Right atrium auricular region (tissue), 2 donors: ENCODE results near the gene P2RY6. TPM values are rescaled to one million over a fixed set of nuclear protein-coding genes. Genes with fewer than 3 reads are reported as not detected.

Experiments
- DNase-seq: peaks from one replicate; pipeline ENCODE4 v3.0.0-alpha.2; 2019; ENCODE audit warnings: low spot score
- H3K27ac ChIP-seq, 2 donors: fragments of 200-600 bp; sonication (generic); 1 replicate in 1 of 2; 2 replicates in 1 of 2; pipeline ENCODE4 v1.5.1; 2016 to 2019
- H3K27me3 ChIP-seq, 2 donors: fragments of 200-600 bp; sonication (generic); one replicate each; pipeline versions ENCODE4 v1.5.1 to v1.6.0; 2017 to 2019
- H3K36me3 ChIP-seq: fragments of 200-600 bp; sonication (generic); one replicate; pipeline ENCODE4 v1.5.1; 2016
- H3K4me1 ChIP-seq, 2 donors: fragments of 200-600 bp; sonication (generic); one replicate each; pipeline versions ENCODE4 v1.5.1 to v1.6.0; 2017 to 2019
- H3K4me3 ChIP-seq, 2 donors: fragments of 200-600 bp; sonication (generic); 1 replicate in 1 of 2; 2 replicates in 1 of 2; pipeline ENCODE4 v1.5.1; 2017 to 2019; ENCODE audit warnings: mild to moderate bottlenecking in 1 of 2, moderate library complexity in 1 of 2
- H3K9me3 ChIP-seq, 2 donors: fragments of 200-600 bp; sonication (generic); one replicate each; pipeline ENCODE4 v1.5.1; 2019
- total RNA-seq, 2 donors: library from RNA; depleted of rRNA; stranded (reverse); fragments of >200 nt; gene quantifications; one replicate each; pipeline ENCODE4 v1.1.0, GENCODE V29; 2016
- TF ChIP-seq, protein P1 (sequence below), 2 donors: fragments of 200-600 bp; sonication (generic); IDR thresholded peaks; one replicate each; pipeline ENCODE4 v1.5.1; 2019; ENCODE audit warnings: antibody characterized with exemption in 2 of 2

Gene P2RY6
- total RNA-seq, 2 donors from 2014 or later = 0.19 to 1.9 TPM

DNA sequence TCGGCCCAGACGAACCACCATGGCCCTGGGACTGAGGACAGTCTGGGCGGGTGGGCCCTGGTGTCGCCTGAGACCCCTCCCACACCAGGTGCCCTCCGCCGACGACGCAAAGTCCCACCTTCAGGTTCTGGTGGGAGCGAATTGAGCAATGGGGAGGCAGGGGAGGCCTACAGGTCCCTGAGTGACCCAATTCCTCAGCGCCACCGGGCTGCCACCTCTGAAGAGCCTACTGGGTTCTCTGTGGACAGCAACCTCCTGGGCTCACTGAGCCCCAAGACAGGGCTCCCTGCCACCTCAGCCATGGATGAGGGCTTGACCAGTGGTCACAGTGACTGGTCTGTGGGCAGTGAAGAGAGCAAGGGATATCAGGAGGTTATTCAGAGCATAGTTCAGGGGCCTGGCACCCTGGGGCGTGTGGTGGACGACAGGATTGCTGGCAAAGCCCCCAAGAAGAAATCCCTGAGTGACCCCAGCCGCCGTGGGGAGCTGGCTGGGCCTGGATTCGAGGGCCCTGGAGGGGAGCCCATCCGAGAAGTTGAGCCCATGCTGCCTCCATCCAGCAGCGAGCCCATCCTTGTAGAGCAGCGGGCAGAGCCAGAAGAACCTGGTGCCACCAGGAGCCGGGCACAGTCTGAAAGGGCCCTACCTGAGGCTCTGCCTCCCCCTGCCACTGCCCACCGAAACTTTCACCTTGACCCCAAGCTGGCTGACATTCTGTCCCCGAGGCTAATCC is 38.7 kb downstream of the P2RY6 start:
- H3K27ac ChIP-seq = peak overlapping the region; percentile 95 to 98
- H3K4me3 ChIP-seq = peak overlapping the region; percentile 60 to 72
- no peaks in the 10 kb centered on the region for H3K9me3 ChIP-seq
- H3K36me3 ChIP-seq = peaks cover 5% of the 10 kb centered on the region
- no peaks in the 10 kb centered on the region for H3K27me3 ChIP-seq
- no peak for DNase-seq
- TF ChIP-seq, protein P1, sequence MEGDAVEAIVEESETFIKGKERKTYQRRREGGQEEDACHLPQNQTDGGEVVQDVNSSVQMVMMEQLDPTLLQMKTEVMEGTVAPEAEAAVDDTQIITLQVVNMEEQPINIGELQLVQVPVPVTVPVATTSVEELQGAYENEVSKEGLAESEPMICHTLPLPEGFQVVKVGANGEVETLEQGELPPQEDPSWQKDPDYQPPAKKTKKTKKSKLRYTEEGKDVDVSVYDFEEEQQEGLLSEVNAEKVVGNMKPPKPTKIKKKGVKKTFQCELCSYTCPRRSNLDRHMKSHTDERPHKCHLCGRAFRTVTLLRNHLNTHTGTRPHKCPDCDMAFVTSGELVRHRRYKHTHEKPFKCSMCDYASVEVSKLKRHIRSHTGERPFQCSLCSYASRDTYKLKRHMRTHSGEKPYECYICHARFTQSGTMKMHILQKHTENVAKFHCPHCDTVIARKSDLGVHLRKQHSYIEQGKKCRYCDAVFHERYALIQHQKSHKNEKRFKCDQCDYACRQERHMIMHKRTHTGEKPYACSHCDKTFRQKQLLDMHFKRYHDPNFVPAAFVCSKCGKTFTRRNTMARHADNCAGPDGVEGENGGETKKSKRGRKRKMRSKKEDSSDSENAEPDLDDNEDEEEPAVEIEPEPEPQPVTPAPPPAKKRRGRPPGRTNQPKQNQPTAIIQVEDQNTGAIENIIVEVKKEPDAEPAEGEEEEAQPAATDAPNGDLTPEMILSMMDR (IDR thresholded peaks at IDR 0.05) = no peak
- peaks cover 0 to 72% of the 10 kb centered on the region in 2 donors for H3K4me1 ChIP-seq

DNA sequence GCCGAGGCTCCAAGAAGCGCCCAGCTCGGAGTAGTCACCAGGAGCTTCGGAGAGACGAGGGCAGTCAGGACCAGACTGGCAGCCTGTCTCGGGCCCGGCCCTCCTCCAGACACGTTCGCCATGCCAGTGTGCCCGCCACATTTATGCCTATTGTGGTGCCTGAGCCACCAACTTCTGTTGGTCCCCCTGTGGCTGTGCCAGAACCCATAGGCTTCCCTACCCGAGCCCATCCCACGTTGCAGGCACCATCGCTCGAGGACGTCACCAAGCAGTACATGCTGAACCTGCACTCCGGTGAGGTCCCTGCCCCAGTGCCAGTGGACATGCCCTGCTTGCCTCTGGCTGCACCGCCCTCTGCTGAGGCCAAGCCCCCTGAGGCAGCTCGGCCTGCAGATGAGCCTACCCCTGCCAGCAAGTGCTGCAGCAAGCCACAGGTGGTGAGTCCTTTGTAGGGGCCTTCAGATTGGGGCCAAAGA is 39.3 kb downstream of the P2RY6 start:
- TF ChIP-seq, protein P1 (IDR thresholded peaks at IDR 0.05) = no peak
- no peak for DNase-seq
- Histone ChIP-seq H3K4me1 (peaks cover 0 to 78% of the 10 kb centered on the region in 2 donors), H3K36me3 (peaks cover 5% of the 10 kb centered on the region), H3K4me3 (peak overlapping the region; percentile 60 to 72), H3K9me3 (no peaks in the 10 kb centered on the region), H3K27ac (peak overlapping the region; percentile 95 to 98), H3K27me3 (no peaks in the 10 kb centered on the region)

DNA sequence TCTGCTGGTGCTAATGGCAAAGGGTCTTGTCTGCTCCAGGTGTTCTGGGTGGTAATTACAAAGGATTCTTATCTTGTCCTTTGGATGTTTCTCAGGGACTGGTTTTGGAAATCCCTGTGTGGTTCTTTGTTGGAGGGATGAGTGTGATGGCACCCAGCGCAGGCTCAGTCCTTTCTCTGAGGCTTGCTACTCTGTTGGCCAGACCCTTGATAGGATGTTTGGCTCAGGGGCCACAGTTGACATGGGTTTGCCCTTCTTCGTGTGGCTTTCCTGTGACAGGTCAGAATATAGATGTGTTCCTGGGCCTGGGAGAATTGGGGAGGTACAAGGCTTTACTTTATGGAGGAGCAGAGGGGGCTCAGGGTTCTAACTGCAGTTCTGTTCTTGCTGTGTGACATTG is 39.9 kb downstream of the P2RY6 start:
- Histone ChIP-seq H3K4me3 (peak overlapping the region; percentile 60 to 72), H3K27ac (peak overlapping the region; percentile 95 to 98), H3K4me1 (peaks cover 0 to 80% of the 10 kb centered on the region in 2 donors), H3K36me3 (peaks cover 5% of the 10 kb centered on the region), H3K27me3 (no peaks in the 10 kb centered on the region), H3K9me3 (no peaks in the 10 kb centered on the region)
- no peak for DNase-seq
- TF ChIP-seq, protein P1 (IDR thresholded peaks at IDR 0.05) = no peak

DNA sequence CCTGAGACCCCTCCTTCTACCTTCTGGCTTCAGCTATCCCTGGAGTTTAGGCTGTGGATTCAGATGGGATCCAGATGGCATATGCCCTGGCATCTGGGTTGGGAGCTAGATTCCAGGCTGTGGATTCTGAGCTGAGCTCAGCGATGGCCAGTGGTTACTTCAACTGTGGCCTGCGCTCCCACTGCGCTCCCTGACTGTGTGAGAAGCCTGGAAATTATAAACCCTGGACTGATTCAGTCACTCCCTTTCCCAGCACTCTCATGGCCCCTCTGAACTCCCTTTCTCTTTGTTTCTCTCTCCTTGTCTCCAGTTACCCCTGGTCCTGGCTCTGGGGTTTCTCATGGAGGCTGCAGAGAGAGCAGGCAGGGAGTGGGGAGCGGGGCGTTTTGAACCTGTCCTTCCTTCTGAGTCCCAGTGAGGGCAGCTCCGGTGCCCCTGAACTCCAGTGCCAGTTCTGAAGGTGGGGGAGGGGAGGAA is 40.8 kb downstream of the P2RY6 start:
- Histone ChIP-seq H3K27ac (peak overlapping the region; percentile 95 to 98), H3K27me3 (no peaks in the 10 kb centered on the region), H3K36me3 (peaks cover 5% of the 10 kb centered on the region), H3K4me3 (peak overlapping the region; percentile 60 to 72), H3K4me1 (peaks cover 0 to 86% of the 10 kb centered on the region in 2 donors), H3K9me3 (no peaks in the 10 kb centered on the region)
- TF ChIP-seq, protein P1 (IDR thresholded peaks at IDR 0.05) = no peak
- no peak for DNase-seq

DNA sequence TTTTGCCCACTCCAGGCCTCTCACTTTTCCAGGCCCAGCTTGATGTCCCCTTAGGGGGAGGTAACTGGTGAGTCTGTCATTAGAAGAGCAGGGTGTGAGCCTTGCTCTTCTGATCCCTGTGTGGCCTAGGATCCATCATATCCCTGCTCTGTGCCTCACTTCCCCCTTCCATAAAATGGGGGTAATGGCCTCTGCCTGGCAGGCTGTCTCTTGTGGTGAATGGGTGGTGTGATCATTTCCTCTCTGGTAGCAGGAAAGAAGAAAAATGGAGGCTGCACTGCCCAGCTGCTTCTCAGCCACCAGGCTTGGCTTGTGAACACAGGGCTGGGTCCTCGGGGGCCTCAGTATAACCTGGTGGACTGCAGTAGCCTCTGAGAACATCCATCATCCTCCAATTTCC is 41.5 kb downstream of the P2RY6 start:
- Histone ChIP-seq H3K27me3 (no peaks in the 10 kb centered on the region), H3K9me3 (no peaks in the 10 kb centered on the region), H3K36me3 (peaks cover 5% of the 10 kb centered on the region), H3K4me3 (peak overlapping the region; percentile 60 to 72), H3K4me1 (peaks cover 0 to 94% of the 10 kb centered on the region in 2 donors), H3K27ac (peak overlapping the region; percentile 95 to 98)
- no peak for DNase-seq
- TF ChIP-seq, protein P1 (IDR thresholded peaks at IDR 0.05) = no peak
